ENCODE results near the gene TST. TPM values are rescaled to one million over a fixed set of nuclear protein-coding genes. Genes with fewer than 3 reads are reported as not detected.

The TST gene
- polyA plus RNA-seq, 4 donors = 46.8 to 66.8 (median 56.3) TPM

Other genes starting within 250 kb of the TST start
- 10 to 100 TPM; 44.4 to 65.7 (median 55.2) TPM for gene IFT27, start 243.3 kb downstream of the TST start, polyA plus RNA-seq (ENCODE audit: insufficient read length in 4 of 4)
- 10 to 100 TPM in 1 of 4 donors, 1 to 10 TPM in 3; 3.7 to 10.6 (median 7.1) TPM for gene PVALB, start 202.4 kb downstream of the TST start, polyA plus RNA-seq (ENCODE audit: insufficient read length in 4 of 4)
- gene NCF4, start 158.4 kb downstream of the TST start, polyA plus RNA-seq (ENCODE audit: insufficient read length in 4 of 4) = 1 to 10 TPM; 1.9 to 2.1 (median 2.0) TPM
- 1 to 10 TPM; 2.2 to 2.9 (median 2.7) TPM for gene CSF2RB, start 105.8 kb downstream of the TST start, polyA plus RNA-seq (ENCODE audit: insufficient read length in 4 of 4)
- 10 to 100 TPM; 44.5 to 84.1 (median 67.1) TPM for gene MPST, start 295 bp upstream of the TST start, polyA plus RNA-seq (ENCODE audit: insufficient read length in 4 of 4)
- gene KCTD17, start 32.3 kb upstream of the TST start, polyA plus RNA-seq (ENCODE audit: insufficient read length in 4 of 4) = 10 to 100 TPM; 24.1 to 36.0 (median 32.1) TPM
- gene TMPRSS6, start 90.3 kb upstream of the TST start, polyA plus RNA-seq (ENCODE audit: insufficient read length in 4 of 4) = under 1 TPM; 0.35 to 0.63 (median 0.53) TPM
- 1 to 10 TPM in 3 of 4 donors, under 1 TPM in 1; 0.55 to 1.6 (median 1.2) TPM for gene IL2RB, start 130.5 kb upstream of the TST start, polyA plus RNA-seq (ENCODE audit: insufficient read length in 4 of 4)
- gene C1QTNF6, start 168.8 kb upstream of the TST start, polyA plus RNA-seq (ENCODE audit: insufficient read length in 4 of 4) = 10 to 100 TPM; 29.1 to 36.9 (median 32.3) TPM
- 1 to 10 TPM in 1 of 4 donors, under 1 TPM in 3; 0.83 to 1.1 (median 0.88) TPM for gene SSTR3, start 193.0 kb upstream of the TST start, polyA plus RNA-seq (ENCODE audit: insufficient read length in 4 of 4)
- gene RAC2, start 224.8 kb upstream of the TST start, polyA plus RNA-seq (ENCODE audit: insufficient read length in 4 of 4) = 1 to 10 TPM; 5.7 to 9.3 (median 7.0) TPM